Measurements from ENCODE around the gene ARHGEF28. TPM values are rescaled to one million over a fixed set of nuclear protein-coding genes. Genes with fewer than 3 reads are reported as not detected.

Gene ARHGEF28
- total RNA-seq, 2 experiments from 2014 or later = not detected

DNA sequence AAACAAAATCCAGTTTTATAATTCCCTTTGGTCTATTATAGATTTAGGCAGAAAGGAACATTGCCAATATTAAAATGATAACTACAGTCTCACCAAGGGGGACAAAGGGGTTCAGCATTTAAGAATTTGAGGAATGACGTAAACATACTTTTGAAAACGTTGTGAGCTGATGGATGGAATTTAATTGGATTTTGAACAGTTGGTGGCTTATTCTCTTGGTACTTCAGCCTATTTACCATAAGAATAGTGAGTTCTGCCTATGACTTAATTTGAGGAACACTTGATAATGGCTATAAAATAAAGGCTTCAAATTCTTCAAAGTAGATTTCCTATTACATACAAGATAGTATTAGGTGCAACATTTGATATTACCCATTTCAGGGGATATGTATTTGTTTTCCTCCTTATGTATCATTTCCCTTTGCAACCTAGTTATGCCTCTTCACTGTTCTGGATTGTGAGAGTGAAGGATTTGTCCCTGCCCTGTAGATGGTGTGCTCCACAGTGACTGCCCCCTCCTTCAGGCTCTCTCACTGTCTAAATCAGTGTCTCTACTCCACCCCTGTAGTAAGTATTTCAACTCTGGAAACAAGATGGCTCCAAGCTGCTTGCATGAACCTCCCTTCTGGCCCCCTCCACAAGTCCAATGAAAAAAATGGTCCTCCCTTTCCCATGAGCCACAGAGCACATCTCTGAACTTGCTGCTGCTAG lies 225.6 kb downstream of the ARHGEF28 start:
- no peak overlapping the region for H3K27ac Mint-ChIP-seq
- CTCF ChIA-PET = interaction anchor here (0.6 kb wide), 2 partner anchors 214 to 475 kb away, joined by 3 to 4 read pairs; no protein-coding TSS in a partner anchor
- POLR2A ChIA-PET = no interaction called here
- H3K4me1 Mint-ChIP-seq = no peaks in the 10 kb centered on the region
- H3K36me3 Mint-ChIP-seq (ENCODE audit: low read depth) = no peaks in the 10 kb centered on the region
- DNase-seq = no peak
- no peak overlapping the region for H3K4me3 Mint-ChIP-seq
- no peaks in the 10 kb centered on the region for H3K9me3 Mint-ChIP-seq
- peaks cover 22% of the 10 kb centered on the region for H3K27me3 Mint-ChIP-seq

DNA sequence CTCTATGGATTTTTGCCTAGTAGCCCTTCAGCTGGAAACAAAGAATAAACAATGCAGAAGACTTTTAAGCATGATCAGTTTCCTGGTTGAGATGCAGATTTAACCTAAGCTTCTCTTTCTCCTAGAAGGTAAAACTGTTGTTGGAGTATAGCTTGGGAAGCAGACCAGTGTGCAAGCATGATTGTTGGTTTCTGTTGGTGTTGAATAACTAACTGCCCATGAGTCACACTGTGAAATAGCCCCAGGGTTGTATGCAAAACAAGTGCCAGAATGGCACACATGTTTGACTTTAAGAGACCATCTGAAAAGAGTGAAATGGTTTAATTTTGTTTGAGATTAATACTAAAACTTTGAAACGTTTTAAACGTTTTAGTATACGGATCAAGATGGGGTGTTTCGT lies 227.1 kb downstream of the ARHGEF28 start:
- Mint-ChIP-seq H3K4me1 (no peaks in the 10 kb centered on the region), H3K27me3 (peaks cover 20% of the 10 kb centered on the region), H3K9me3 (no peaks in the 10 kb centered on the region), H3K27ac (no peak overlapping the region), H3K4me3 (no peak overlapping the region), H3K36me3 (ENCODE audit: low read depth) (no peaks in the 10 kb centered on the region)
- ChIA-PET POLR2A (no interaction called here), CTCF (no interaction called here)
- DNase-seq = no peak

DNA sequence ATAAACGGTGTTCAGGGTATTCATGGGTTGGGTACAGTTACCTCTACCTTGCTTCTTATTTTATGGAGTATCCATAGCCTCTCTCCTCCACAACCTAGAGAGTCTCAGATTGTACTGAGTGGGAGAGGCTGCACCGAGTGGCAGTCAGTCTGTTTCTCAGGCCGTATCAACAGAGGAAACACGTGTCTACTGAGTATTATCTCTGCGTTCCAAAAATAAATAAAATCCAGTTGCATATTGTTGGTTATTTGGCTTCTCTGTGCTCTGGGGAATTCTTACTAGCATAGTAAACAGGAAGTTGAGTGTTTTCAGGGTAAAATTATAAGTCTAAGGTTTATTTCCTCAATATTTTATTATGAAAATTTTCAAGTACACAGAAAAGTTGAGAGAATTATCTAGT lies 231.0 kb downstream of the ARHGEF28 start:
- no peaks in the 10 kb centered on the region for H3K36me3 Mint-ChIP-seq (ENCODE audit: low read depth)
- no peak overlapping the region for H3K4me3 Mint-ChIP-seq
- POLR2A ChIA-PET = no interaction called here
- H3K27me3 Mint-ChIP-seq = peaks cover 21% of the 10 kb centered on the region
- H3K27ac Mint-ChIP-seq = no peak overlapping the region
- CTCF ChIA-PET = no interaction called here
- no peaks in the 10 kb centered on the region for H3K4me1 Mint-ChIP-seq
- DNase-seq = no peak
- no peaks in the 10 kb centered on the region for H3K9me3 Mint-ChIP-seq

DNA sequence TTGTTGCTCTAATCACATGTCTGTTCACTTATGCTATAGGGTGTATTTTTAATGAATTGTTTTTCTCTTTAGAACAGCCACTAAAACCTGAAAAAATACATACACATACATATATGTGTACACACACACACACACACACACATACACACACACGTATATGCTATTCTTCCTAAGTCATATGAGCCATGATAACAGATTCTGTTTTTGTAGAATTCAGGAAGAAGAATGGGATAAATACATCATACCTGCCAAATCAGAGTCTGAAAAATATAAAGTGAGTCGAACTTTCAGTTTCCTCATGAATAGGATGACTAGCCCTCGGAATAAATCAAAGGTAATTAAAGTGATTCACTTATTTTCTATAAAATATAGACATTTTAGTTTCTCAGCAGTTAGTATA lies 231.4 kb downstream of the ARHGEF28 start:
- Mint-ChIP-seq H3K9me3 (no peaks in the 10 kb centered on the region), H3K36me3 (ENCODE audit: low read depth) (no peaks in the 10 kb centered on the region), H3K27ac (no peak overlapping the region), H3K27me3 (peaks cover 22% of the 10 kb centered on the region), H3K4me3 (no peak overlapping the region), H3K4me1 (no peaks in the 10 kb centered on the region)
- DNase-seq = no peak
- ChIA-PET CTCF (no interaction called here), POLR2A (no interaction called here)

DNA sequence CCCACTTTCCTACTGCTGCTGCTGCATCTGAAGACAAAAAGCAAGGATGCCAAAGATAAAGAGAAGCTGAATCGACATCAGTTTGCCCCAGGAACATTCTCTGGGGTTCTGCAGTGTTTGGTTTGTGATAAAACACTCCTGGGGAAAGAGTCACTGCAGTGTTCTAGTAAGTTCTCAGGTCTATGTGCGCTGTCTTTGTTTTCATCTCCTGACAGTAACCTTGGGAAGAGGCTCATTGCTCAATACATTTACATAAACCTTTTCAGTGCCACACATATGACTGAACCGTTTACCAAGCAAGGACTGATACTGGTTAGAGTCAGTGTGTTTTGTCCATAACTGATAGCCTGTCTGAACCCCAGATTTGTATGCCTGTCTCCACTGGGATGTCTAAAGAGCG lies 232.1 kb downstream of the ARHGEF28 start:
- Mint-ChIP-seq H3K27ac (no peak overlapping the region), H3K4me1 (no peaks in the 10 kb centered on the region)

DNA sequence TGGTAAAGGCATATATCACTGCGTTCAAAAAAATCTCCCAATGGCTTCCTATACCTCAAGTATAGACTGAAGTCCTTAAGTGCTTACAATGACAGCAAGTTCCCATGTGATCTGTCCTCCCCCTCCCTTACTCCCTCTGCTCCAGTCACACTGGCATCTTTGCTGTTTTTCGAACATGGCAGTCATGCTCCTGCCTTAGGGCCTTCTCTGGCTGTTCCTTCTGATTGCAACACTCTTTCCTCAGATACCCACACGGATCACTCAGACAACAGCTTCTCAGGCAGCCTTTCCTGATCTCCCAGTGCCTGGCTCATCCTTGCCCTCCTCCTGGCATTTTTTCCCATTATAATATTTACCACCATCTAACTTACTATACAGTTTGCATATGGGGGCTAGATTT lies 232.8 kb downstream of the ARHGEF28 start:
- no peaks in the 10 kb centered on the region for H3K4me1 Mint-ChIP-seq
- CTCF ChIA-PET = no interaction called here
- H3K36me3 Mint-ChIP-seq (ENCODE audit: low read depth) = no peaks in the 10 kb centered on the region
- DNase-seq = no peak
- peaks cover 27% of the 10 kb centered on the region for H3K27me3 Mint-ChIP-seq
- H3K9me3 Mint-ChIP-seq = no peaks in the 10 kb centered on the region
- POLR2A ChIA-PET = no interaction called here
- H3K27ac Mint-ChIP-seq = no peak overlapping the region
- H3K4me3 Mint-ChIP-seq = no peak overlapping the region

More for the DNA sequence above, 232.1 kb downstream of the ARHGEF28 start:
- Mint-ChIP-seq H3K9me3 (no peaks in the 10 kb centered on the region), H3K36me3 (ENCODE audit: low read depth) (no peaks in the 10 kb centered on the region), H3K27me3 (peaks cover 22% of the 10 kb centered on the region), H3K4me3 (no peak overlapping the region)
- DNase-seq = no peak
- ChIA-PET POLR2A (no interaction called here), CTCF (no interaction called here)

DNA sequence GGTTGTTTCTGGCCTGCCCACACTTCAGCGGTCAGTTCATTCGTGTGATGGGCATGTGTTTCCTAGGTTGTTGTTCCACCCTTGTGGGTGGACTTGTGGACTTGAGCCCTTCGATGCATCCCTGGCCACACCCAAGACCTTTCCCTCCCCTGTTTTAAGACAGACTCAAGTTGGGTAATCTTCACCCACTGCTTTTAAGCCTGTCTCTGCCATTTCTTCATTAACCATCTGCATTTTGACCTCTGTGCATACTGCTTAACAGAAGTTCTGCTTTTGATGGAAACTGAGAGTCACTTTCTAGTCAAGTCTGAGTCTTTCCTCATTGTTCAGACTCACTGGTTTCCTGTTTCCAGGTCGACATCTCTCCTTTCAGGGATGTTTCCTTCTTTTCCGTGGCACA lies 233.7 kb downstream of the ARHGEF28 start:
- Mint-ChIP-seq H3K27me3 (peaks cover 31% of the 10 kb centered on the region), H3K4me1 (no peaks in the 10 kb centered on the region), H3K27ac (no peak overlapping the region), H3K4me3 (no peak overlapping the region), H3K9me3 (no peaks in the 10 kb centered on the region), H3K36me3 (ENCODE audit: low read depth) (no peaks in the 10 kb centered on the region)
- CTCF ChIA-PET = no interaction called here
- POLR2A ChIA-PET = no interaction called here
- DNase-seq = no peak

DNA sequence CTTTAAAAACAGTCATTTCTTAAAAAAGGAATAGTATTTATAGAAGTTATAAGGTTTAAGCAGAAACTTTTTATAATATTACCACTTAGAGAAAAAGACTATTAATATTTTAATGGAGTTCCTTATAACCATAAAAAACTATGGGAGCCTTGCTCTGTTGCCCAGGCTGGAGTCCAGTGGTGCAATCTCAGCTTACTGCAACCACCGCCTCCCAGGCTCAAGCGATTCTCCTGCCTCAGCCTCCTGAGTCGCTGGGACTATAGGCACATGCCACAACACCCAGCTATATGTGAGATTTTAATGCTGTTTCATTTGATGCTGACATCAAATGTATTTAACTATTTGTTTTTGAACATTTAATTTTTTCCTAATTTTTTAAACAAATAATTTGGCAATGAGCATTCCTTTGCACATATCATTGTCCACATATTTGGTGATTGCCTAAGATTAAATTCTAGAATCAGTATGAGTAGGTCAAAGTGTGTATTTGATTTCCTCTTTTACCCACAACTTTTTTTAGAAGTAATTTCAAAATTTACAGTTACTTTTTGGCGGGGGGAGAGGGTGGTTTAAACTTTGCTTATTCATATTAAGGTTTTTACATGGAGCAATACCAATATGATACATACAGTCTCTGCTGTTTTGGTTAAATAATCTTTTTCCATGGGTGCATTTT lies 235.5 kb downstream of the ARHGEF28 start:
- H3K27me3 Mint-ChIP-seq = peaks cover 36% of the 10 kb centered on the region

DNA sequence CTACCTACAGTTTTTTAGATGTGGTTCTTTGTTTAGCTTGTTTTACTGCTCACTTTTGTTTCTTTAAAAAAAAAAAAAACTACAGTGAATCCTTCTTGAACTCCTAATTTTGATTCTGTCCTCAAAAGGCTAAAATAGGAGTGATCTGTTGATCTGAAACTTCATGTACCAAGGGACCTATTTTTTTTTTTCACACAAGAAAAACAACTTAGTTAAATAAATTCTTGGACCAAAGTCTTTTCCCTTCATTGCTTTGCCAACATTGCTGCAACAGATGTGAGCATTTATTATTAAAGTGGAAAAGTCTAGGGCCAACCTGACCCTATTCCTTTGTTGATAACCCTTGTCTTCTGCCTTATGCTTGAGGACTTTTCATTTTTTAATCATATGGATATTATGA lies 236.8 kb downstream of the ARHGEF28 start:
- CTCF ChIA-PET = interaction anchor here (0.7 kb wide), 2 partner anchors 54 to 759 kb away, joined by 3 read pairs; no protein-coding TSS in a partner anchor
- no peaks in the 10 kb centered on the region for H3K36me3 Mint-ChIP-seq (ENCODE audit: low read depth)
- POLR2A ChIA-PET = no interaction called here
- no peak overlapping the region for H3K27ac Mint-ChIP-seq
- H3K27me3 Mint-ChIP-seq = peaks cover 36% of the 10 kb centered on the region
- no peaks in the 10 kb centered on the region for H3K9me3 Mint-ChIP-seq
- no peaks in the 10 kb centered on the region for H3K4me1 Mint-ChIP-seq
- no peak for DNase-seq
- H3K4me3 Mint-ChIP-seq = no peak overlapping the region

More for the DNA sequence above, 235.5 kb downstream of the ARHGEF28 start:
- Mint-ChIP-seq H3K36me3 (ENCODE audit: low read depth) (no peaks in the 10 kb centered on the region), H3K9me3 (no peaks in the 10 kb centered on the region), H3K27ac (no peak overlapping the region), H3K4me1 (no peaks in the 10 kb centered on the region), H3K4me3 (no peak overlapping the region)
- ChIA-PET POLR2A (no interaction called here), CTCF (no interaction called here)
- DNase-seq = no peak

DNA sequence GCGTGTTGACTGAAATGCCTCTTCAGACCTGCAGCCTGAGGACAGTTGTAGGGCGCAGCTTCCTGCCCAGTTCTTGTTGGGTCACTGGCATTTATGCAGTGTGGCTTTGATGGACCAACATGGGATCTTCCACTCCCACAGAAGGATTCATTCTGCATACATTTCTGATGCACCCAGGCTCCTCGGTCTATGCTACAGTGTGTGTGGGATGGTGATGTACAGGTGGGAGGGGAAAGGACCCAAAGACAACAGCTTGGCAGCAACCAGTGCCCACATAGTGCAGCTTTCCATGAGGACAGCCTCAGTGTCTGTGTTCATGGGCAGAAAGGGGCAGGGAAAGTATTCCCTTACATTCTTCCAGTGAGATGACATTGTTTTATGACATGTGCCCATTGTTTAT lies 237.9 kb downstream of the ARHGEF28 start:
- Mint-ChIP-seq H3K9me3 (no peaks in the 10 kb centered on the region), H3K27me3 (peaks cover 35% of the 10 kb centered on the region), H3K4me1 (no peaks in the 10 kb centered on the region), H3K4me3 (no peak overlapping the region), H3K27ac (no peak overlapping the region), H3K36me3 (ENCODE audit: low read depth) (no peaks in the 10 kb centered on the region)
- CTCF ChIA-PET = no interaction called here
- POLR2A ChIA-PET = no interaction called here
- DNase-seq = no peak

DNA sequence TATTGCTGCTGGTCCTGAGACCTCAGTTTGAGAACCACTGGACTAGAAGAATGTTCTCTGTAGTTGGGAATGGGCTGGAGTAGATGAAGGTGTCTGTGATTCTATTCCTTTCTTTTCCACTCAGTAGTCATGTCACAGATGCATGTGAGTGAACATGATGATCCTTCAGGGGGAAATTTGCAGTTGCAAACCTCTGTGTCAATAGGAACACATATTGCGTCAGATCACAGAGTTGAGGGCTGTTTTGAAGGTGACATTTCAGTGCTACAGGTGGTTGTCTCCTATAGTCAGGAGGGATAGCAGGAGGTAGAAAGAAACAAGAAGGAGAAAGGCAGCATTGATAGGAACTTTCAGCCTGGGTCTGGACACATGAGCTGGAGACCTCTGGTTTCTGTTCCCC lies 239.3 kb downstream of the ARHGEF28 start:
- H3K4me3 Mint-ChIP-seq = no peak overlapping the region
- H3K27me3 Mint-ChIP-seq = peaks cover 28% of the 10 kb centered on the region
- no peak overlapping the region for H3K27ac Mint-ChIP-seq
- CTCF ChIA-PET = no interaction called here
- H3K36me3 Mint-ChIP-seq (ENCODE audit: low read depth) = no peaks in the 10 kb centered on the region
- H3K4me1 Mint-ChIP-seq = no peaks in the 10 kb centered on the region
- DNase-seq = no peak
- POLR2A ChIA-PET = no interaction called here
- H3K9me3 Mint-ChIP-seq = no peaks in the 10 kb centered on the region

DNA sequence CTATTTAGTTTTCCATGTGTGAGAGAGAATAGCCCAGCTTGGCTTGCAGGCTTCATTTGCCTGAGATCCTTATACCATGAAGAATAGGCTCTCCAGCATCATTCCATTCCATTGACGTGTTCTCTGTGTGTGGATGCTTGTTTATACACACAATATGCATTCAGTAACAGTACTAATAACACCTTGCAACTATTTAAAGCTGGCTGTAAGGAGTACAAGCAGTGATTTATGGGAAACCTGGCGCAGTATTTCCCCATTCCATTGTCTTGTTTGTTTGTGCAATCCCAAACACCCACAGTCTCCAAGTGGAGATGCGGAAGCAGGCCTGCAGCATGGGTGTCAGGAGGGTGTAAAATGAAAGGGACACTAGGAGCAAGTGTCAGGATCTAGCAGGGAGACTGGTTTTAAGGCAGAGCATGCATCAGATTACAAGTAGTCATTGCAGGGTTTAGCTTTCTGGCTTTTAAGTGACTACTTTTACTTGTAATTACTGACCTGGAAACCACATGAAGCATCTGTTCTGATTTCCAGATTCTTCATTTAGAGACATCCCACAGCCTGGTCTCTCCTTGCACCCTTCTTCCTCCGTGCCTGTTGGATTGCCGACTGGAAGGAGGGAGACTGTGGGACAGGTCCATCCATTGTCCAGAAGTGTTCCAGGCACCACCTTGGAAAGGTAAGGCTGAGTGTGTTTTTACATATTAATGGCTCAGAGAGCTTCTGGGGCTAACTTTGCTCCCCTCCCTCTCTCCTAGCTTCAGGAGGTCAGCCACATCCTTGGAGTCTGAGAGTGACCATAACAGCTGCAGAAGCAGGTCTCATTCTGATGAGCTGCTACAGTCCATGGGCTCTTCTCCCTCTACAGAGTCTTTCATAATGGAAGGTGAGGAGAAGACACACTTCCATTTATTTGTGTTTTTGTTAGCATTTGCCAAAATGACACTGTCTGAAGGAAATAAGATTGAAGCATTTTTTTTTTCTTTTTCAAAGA lies 241.6 kb downstream of the ARHGEF28 start:
- no peaks in the 10 kb centered on the region for H3K4me1 Mint-ChIP-seq
- no peaks in the 10 kb centered on the region for H3K9me3 Mint-ChIP-seq
- H3K27me3 Mint-ChIP-seq = peaks cover 24% of the 10 kb centered on the region
- CTCF ChIA-PET = interaction anchor here (0.6 to 1.0 kb wide), 2 partner anchors 71 to 751 kb away, joined by 3 to 4 read pairs; no protein-coding TSS in a partner anchor
- POLR2A ChIA-PET = no interaction called here
- no peak for DNase-seq
- no peak overlapping the region for H3K4me3 Mint-ChIP-seq
- no peaks in the 10 kb centered on the region for H3K36me3 Mint-ChIP-seq (ENCODE audit: low read depth)
- no peak overlapping the region for H3K27ac Mint-ChIP-seq

DNA sequence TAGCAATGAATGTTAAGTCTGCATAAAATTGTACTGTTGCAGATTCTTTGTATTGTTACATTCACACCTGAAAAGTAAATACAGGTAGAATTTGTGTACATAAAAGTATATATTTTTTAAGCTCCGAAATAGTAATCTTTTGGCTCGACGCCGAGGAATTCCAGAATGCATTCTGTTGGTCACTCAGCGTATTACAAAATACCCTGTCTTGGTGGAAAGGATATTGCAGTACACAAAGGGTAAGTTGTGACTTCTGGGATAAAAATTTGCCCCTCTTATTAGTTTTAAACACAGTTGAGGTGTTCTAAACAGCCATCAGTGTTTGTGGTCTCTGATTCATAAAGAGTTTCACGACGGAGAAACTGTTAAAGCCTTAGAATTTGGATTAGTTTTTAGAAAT lies 257.6 kb downstream of the ARHGEF28 start:
- H3K4me3 Mint-ChIP-seq = no peak overlapping the region
- no peaks in the 10 kb centered on the region for H3K9me3 Mint-ChIP-seq
- no peak for DNase-seq
- no peak overlapping the region for H3K27ac Mint-ChIP-seq
- ChIA-PET CTCF (no interaction called here), POLR2A (interaction anchor here (0.6 kb wide), 1 partner anchor 507 kb away, joined by 4 read pairs; no protein-coding TSS in a partner anchor)
- peaks cover 18% of the 10 kb centered on the region for H3K27me3 Mint-ChIP-seq
- H3K4me1 Mint-ChIP-seq = no peaks in the 10 kb centered on the region
- no peaks in the 10 kb centered on the region for H3K36me3 Mint-ChIP-seq (ENCODE audit: low read depth)

Data from activated CD4-positive, alpha-beta T cell treated with anti-CD3 and anti-CD28 coated beads, Interleukin-2, amount 10 ng/mL, durations not matched to agents 7 days and 5 days (primary cell).